Sigmoid colon (tissue), 4 donors: ENCODE measurements around the gene CCT3.

Experiments used
- EP300 ChIP-seq, 4 donors: sonication (generic); formaldehyde crosslinking; IDR thresholded peaks; one replicate each; pipeline ENCODE4 v1.6.1; 2017; ENCODE audit warnings: antibody characterized with exemption in 4 of 4
- POLR2AphosphoS5 ChIP-seq, 4 donors: sonication (generic); formaldehyde crosslinking; IDR thresholded peaks; one replicate each; pipeline ENCODE4 v1.6.1; 2017; ENCODE audit warnings: antibody characterized with exemption in 4 of 4

- TF ChIP-seq EP300 (IDR thresholded peaks at IDR 0.05): no peak
- TF ChIP-seq POLR2AphosphoS5 (IDR thresholded peaks at IDR 0.05): no peak
Measured at GRCh38 chr1:156371553-156372264, 33.6 kb upstream of the CCT3 start.
